ENCODE measurements around the gene ASAP2.

DNA sequence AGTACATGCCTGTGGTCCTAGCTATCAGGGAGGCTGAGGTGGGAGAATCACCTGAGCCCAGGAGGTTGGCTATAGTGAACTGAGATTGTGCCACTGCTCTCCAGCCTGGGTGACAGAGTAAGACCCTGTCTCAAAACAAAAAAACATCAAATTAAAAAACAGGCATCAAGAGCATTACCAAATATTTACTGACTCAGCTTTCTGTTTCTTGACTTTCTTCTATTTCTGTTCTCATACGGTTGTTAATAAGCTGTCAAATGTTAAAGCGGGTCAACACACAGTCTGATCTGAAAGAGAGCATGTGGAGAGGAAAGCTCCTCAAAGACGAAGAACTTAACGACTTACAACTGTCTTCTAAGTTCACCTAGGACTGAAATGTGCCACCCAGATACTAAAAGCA, 157.8 kb downstream of the ASAP2 start:
- TF ChIP-seq POLR2A (IDR thresholded peaks at IDR 0.05): no peak
- TF ChIP-seq CTCF (IDR thresholded peaks at IDR 0.05): no peak
